NCI-H1694 (cell line): ENCODE data around the gene KSR1.
"Not testable (repeated sequence)": the region's sequence is repeated elsewhere in the genome, so short reads cannot be mapped to it uniquely, and the experiment has no call there.

Source experiments
- DNase-seq: peaks from one replicate; lab custom pipeline; 2025; lab: John Stamatoyannopoulos, UW

Gene KSR1

DNA sequence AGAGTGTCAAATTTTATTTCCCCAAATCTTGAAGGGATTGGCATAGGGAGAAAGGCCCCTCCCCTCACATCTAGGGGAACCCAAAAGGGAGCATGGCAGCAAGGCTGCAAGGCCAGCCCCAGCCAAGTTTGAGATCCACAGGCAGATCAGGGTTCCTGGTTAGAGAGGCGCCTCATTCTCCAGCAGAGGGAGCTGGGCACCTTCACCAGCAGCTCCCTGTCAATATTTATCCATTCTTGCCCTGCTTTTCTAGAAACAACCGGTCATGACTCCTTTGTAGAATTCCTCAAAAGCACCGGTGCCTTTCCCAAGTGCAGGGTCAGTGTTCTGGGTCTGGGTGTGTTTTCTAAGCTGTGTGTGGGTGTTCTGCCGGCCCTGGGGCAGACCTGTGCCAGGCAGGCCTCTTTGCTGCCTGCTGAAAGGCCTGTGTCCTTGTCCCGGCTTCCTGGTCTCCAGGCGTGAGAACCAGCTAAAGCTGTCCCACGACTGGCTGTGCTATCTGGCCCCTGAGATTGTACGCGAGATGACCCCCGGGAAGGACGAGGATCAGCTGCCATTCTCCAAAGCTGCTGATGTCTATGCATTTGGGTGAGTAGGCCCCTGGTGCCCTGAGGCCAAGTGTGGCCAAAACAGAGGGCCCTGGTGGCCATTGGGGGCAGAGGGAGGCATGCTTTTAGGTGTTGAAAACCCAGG, 153.5 kb downstream of the KSR1 start:
- no peak for DNase-seq

DNA sequence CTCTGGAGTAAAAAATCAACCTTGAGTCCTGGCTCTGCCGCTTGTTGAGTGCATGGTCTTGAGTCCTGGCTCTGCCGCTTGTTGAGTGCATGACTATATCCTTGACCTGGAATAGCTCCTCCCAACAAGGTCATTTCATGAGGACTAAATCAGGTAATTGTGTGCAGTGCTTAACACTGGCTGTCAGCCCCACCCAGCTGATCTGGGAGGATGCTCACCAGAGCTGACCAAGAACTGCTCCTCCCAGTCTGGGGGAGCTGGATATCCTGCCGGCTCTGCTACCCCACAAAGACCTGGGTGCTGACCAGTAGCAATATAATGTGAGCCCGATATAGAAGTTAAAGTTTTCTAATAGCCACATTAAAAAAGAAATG, 154.0 kb downstream of the KSR1 start:
- DNase-seq, result no peak

DNA sequence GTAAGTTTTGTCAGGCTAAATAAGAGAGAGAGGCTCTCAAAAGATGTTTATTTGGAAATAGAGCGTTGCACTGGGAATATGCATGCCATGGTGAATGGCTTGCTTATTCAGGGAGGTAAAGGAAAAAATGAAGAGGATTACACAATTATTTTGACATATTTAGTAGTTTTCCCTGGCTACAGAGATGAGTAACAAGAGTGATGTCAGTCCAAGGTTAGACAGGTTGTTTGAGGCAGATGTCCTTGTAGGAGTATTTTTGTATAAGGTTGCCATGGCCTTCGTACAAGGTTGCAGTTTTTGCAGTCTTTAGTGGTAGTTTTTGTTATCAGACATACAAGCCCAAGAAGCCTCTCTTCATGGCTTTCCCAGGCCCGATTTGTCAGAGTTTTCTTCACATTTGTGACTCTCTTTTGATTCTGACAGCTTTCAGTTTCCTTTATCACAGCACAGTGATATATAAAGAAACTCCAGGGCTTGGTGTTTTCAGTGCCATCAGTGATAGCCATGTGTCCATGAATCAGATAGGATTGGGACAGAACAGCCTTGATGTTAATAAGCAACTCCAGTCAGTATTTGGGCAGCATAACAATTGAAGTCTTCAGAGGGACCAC, 156.0 kb downstream of the KSR1 start:
- DNase-seq, result no peak

DNA sequence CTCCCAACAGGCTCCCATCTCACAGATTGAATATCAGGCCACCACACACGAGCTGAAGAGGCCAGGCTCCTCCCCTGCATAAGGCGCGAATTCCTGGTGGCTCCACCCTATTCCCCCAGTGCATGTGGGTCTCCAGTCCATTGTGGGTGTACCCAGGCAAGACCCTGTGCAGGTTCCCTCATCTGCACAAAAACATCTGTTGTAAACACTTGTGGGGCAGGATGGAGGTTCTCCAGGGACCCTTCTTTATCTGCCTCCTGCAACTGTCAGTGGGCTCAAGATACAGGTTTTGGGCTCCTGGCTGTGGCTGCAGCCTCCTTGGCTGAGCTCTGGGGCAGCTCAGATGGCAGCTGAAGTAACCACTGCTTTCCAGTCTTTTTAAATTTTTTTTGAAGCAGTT, 157.2 kb downstream of the KSR1 start:
- DNase-seq, result no peak

DNA sequence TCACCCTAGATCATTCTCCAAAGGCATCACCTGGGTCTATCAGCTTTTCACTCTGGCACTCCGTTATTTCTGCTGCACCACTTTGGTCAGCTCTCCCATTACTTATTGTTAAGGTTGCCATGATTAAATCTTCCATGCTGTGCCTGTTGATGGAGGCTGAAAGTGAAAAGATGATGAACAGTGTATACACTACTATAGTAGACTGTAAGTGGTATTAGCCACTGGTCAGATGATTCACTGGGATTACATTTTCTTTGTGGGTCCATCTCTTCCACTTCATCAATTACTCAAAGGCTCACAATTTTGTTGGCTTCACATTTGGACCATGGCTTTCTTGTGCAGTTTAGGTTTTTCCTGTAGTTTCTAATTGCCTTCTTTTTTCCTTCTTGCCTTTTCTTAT, 158.9 kb downstream of the KSR1 start:
- no peak for DNase-seq

DNA sequence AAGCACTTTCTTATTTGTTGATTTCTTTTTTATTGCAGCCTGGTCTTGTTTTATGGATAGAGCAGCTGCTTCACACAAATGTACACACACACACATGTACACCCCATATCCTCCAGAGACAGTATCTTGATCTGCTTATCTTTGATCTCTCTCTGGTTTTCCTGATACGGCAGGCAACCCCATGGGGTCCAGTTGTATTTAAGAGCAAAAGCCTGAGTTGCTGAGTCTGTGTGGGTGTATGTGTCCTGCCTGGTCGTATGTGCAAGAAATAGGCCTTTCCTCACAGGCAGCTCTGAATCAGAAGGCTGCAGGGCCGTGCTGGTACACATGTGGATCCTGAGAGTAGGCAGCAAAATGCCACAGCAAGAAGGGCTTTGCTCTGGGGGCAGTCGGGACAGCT, 160.2 kb downstream of the KSR1 start:
- no peak for DNase-seq

DNA sequence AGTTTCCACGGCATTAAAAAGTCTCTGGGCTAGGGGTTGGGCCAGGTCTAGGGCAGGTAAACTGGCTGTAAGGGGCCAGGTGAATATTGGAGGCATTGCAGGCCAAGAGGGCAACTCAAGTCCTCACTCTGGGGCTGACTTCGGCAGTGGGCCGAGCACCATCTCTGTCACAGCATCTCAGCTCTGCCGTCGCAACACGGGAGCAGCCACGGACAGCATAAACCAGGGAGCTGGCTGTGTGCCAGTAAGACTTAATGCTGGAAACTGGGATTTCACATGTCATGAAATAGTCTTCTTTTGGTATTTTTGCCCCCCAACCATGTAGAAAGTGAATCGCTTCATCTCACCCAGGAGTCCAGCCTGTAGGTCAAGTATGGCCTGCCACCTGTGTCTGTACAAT, 162.2 kb downstream of the KSR1 start:
- no peak for DNase-seq

DNA sequence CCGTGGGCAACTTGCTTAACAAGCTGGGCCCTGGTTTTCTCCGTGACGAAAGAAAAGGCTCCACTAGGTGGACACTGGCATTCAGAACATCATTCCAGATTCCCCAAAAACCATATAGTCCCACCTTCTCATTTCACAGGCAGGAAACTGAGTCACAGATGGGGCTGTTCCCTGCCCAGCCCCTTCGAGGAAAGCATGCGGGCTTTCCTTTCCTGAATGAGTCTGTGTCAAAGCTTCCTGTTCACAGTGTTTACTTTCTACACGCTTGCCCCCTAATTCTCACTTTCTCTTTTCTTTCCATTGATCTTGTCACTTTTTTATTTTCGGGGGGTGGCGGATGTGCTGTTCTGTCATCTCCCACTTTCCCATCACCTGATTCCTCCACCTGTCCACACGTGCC, 164.5 kb downstream of the KSR1 start:
- DNase-seq, result no peak

DNA sequence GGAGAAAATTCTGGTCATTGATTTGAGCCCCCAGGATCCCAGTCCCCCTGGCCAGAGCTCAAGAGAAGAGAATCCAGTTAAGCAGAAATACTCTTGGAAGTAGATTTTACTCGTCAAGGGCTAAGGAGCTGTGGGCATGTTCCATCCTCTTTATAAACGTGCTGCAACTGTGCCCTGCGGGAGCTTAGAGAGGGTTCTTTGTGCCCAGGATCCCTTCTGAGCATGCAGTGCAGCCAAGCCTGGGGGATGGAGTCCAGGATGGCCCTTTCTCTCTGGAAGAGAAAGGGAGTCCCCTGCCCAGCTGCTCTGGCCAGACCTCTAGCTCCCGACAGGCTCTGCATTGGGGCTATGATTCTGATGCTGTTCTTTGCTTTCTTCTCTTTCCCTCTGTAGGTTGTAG, 165.3 kb downstream of the KSR1 start:
- no peak for DNase-seq

DNA sequence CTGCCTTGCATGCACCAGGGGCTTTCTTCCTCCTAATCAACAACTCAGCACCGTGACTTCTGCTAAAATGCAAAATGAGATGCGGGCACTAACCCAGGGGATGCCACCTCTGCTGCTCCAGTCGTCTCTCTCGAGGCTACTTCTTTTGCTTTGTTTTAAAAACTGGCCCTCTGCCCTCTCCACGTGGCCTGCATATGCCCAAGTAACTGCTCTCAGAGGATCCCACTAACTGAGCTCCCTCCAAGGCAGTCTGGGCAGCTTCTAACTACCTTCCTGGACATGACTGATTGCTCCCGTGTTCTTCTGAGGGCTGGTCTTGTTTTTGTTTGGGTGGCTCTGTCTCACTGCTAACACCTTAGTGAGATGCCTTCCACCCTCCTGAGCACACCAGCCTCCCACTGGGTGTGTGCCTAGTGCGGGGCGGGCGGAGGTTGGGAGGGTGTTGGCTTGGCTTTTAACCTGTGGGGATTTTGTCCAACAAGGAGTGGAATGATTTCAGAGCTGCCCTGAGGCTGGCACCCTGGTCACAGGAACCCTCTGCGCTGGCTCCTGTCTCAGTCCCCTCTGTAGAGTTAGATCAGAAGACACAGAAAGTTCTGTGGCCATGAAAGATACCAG, 165.8 kb downstream of the KSR1 start:
- DNase-seq, result no peak

DNA sequence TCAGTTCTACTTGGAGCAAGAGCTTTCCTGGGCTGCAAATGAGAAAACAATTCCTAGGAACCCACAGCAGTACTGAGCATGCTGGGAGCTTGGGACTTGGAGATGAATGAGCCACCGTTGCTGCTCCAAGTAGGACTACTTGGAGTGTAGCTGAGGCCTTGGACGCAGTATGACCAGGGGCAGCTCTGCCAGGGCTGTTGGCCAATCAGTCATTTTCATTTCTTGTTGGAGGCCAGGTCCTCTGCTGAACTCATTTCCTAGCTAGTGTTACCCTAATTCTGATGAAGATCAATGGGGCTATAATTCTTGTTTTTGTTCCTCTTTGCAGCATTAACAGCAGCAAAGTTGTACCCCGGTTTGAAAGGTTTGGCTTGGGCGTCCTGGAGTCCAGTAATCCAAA, 166.7 kb downstream of the KSR1 start:
- DNase-seq, result no peak

DNA sequence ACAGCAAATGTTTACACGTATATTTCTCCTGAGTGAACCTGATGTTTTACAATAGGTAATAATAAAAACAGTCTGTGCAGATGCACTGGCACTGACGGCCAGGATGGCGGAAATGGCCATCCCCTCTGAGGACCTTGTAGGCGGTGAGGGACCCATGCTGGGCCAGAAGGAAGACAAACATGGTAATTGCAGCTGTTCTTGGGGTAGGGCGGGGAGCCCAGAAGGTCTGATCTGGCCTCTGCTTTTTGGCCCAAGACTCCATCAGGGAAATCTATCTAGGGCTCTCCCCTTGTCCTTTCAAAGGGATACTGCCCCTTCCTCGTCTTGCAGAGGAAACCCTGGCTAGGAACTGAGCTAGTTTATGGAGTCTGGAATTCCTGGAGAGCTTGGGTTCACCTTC, 167.4 kb downstream of the KSR1 start:
- DNase-seq, result no peak

DNA sequence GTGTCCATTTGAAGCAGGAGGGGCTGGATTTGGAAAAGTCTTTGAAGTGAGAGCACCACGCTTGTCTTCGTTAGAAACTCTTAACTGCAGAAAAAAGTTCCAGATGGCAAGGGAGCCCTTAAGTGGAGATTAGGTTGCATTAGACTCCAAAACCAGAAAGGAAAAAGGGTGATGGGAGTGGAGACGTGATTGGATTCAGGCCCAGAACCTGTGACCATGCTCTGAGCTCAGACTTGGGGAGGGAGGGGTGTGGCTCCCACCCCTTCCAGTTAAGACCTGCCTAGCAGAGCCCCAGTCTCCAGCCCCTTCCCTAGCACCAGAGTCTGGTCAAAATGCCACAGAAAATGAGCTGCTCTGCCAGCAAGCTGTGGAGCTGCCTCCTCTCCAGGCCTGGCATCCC, 168.3 kb downstream of the KSR1 start:
- no peak for DNase-seq

DNA sequence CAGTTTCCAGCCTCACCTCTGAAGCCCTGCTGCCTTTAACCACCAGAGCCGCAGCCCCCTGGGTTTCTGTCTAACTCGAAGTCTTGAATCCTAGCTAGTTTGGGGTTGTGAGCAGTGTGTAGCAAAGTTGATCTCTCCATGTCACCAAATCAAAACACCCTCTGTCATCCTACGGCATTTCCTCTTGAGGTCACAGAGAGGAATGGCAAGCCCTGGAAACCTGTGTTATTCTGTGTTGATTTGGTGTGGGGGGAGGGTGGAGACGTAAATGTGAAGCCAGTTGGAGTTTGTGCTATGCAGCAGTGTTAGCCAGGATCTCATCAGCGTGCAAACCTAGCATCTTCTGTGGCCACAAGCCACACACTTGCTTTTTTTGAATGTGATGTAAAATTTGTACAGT, 169.6 kb downstream of the KSR1 start:
- no peak for DNase-seq

DNA sequence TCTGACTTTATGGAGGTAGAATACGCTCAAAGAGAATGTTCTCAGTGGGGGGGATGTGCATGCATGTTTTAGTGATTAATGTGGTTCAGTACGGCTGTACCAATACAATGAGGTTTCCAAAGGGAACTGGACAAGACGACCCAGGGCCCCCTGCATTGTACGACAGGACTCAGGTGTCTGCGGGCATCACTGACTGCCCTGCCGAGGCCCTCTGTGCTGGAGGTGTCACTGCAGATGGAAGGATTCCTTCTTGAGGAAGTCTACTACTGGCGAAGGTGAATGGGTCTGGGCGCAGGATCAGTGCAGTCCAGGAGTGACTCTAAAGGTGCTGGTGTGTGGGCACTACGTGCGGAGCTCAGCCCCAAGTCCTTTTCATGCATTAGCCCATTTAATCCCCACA, 171.3 kb downstream of the KSR1 start:
- DNase-seq, result no peak

DNA sequence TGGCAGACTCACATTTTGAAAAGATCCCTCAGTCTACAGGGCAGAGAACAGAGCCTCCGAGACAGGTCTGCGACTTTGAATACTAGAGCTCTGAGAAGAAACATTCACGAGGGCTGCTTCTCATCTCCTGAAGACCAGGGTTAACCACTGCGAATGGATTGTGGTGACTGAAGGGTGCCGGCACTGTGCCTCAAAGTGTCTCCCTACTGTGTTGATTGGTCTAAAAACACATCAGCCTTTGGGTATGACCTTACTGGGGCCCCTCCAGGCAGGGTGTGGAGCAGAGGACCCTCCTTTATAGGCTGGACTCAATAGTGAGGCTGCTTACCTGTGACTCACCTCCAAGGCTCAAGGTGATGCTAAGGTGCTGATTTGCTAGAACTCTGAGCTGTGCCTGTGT, 172.1 kb downstream of the KSR1 start:
- DNase-seq, result no peak

DNA sequence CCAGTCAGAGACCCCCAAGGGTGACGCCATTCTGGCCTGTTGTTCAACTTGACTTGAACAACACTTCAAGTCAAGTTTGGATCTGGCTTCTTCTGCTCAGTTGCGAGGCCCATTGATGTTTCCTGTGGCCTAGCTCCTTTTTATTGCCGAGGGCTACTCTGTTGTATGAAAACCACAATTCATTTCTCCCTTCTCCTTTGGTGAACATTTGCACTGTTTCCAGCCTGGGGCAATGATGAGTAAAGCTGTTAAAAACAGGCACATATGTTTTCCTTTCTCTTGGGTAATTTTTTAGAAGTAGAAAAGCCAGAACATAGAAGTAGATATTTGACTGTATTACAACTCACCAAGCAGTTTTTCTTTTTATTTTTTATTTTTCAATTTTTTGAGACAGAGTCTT, 173.0 kb downstream of the KSR1 start:
- DNase-seq, result not testable (repeated sequence)

DNA sequence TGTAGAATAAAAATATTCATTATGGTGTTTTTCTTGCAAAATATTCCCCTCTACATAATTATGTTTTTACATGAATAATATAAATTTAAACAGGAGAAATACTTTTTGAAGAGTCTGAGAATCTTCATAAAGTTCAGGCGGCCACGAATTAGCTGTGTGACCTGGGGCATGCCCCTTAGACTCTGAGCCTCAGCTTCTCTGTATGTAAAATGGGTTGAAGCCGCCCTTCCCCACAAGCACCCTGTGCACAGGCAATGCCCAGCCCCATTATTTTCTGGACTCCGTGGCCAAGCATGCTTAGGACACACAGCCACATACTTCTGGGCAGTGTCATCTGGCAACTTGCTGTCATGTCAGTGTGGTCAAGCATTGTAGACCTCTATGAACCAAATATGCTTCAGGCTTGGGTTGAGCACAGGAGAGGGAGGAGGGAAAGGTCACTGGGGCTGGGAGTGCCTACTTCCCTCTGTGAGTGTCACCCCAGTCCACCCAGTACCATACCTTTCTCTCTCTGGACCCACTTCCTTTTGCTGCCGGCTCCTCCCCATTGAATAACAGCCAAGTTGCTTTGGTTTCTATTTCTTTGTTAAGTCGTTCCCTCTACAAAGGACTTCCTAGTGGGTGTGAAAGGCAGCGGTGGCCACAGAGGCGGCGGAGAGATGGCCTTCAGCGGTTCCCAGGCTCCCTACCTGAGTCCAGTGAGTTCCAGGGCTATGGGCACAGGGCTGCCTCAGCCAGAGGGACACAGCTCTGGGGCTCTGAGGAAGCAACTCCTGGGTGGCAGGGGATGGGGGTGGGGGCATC, 174.6 kb downstream of the KSR1 start, which contains the start of gene LGALS9:
TSS of gene LGALS9 (plus strand) at position 582 of the 804 bp plus-strand sequence. CDS start at position 660, 78 bp downstream.
- DNase-seq, result no peak

DNA sequence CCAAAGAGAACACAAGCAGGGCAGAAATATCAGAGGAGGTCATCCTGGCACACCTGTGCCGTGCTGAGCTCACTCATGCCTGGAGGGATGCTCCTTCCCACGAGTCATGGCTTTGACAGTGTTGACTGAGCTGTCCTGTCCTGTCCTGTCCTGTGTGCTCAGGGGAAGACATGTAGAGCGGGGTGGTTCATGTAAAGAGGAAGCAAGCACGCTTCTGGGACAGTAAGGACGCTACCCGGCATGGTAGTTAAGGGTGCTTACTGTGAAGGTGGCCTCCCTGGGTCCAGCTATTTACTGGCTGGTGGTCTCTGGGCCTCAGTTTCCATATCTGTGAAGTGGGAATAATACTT, 175.1 kb downstream of the KSR1 start:
- no peak for DNase-seq

DNA sequence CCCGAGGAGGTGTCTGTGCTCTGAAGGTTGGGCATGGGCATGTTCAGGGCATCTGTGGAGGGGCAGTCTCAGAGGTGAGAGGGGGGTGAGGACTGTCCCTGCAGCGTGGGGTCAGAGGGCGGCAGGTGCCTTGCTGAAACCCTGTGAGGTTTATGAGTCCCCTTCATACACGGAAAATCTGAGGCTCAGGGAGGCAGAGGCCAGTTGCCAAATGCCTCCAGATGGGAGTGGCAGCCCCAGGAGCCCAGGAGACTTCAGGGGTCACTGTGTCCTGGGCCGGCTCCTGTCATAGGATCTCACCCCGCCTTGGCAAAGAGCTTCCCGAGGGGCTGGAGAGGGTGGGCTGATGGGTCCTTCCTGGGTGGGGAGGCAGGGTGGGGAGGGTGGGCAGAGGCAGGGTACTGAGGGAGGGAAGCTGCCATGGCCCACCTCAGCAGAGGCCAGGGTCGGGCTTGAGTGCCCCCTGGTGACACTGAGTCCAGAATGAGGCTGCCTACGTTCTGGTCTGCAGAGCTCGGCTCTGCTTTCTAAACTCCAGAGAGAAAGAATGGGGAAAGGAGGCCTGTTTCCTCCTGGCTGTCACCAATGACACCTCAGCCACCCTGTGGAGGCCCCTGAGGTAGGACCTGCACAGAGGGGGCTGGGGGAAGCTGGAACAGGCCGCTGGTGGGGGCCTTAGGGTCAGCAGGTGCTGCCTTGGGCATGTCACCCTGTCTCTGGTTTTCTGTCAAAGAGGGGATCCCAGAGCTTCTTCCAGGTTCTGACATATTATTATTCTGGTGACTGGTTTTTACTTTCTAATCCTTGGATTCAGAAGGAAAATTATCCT, 175.9 kb downstream of the KSR1 start:
- no peak for DNase-seq

DNA sequence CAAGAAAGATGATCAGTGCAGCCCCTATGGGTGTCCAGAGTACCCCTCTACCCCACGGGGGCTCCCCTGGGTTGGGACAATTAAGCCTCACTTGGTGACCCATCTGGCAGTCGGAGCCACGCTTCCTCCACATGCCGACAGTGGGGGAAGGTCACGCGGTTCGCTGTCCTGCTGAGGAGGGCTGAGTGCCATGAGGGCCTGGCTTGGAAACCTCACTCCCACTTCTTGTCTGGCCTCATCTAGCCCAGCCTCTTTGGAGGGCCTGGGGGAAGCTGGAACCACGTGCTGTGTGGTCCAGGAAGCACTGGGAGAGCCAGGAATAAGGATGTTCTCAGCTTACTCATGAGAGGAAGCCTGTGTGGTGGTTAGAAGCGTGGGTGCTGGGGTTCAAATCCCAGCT, 176.5 kb downstream of the KSR1 start:
- DNase-seq, result not testable (repeated sequence)
